Immature natural killer cell (primary cell): ENCODE data around the gene PRMT3. TPM values are rescaled to one million over a fixed set of nuclear protein-coding genes. Genes with fewer than 3 reads are reported as not detected.

Experiments
- DNase-seq, 3 donors: peaks; one replicate each; pipeline ENCODE4 v3.0.0; 2022; ENCODE audit warnings: mixed read lengths in 1 of 3
- H3K27ac Mint-ChIP-seq, 6 donors: one replicate each; pipeline ENCODE4 v1.8.0; 2020; ENCODE audit warnings: mixed read lengths in 6 of 6, mild to moderate bottlenecking in 5 of 6, inconsistent platforms in 4 of 6, moderate library complexity in 3 of 6
- H3K27me3 Mint-ChIP-seq, 3 donors: one replicate each; pipeline ENCODE4 v1.8.0; 2020 to 2021; ENCODE audit warnings: low read depth in 3 of 3, mild to moderate bottlenecking in 3 of 3, mixed read lengths in 3 of 3, moderate library complexity in 3 of 3, inconsistent platforms in 1 of 3
- H3K36me3 Mint-ChIP-seq, 3 donors: one replicate each; pipeline ENCODE4 v1.8.0; 2020; ENCODE audit warnings: mixed read lengths in 3 of 3, inconsistent platforms in 2 of 3, mild to moderate bottlenecking in 2 of 3
- H3K4me1 Mint-ChIP-seq, 2 donors: one replicate each; pipeline ENCODE4 v1.8.0; 2020; ENCODE audit warnings: inconsistent platforms in 2 of 2, mild to moderate bottlenecking in 2 of 2, mixed read lengths in 2 of 2, moderate library complexity in 1 of 2
- H3K4me3 Mint-ChIP-seq, 5 donors: one replicate each; pipeline ENCODE4 v1.8.0; 2020; ENCODE audit warnings: mild to moderate bottlenecking in 5 of 5, mixed read lengths in 5 of 5, inconsistent platforms in 3 of 5, moderate library complexity in 3 of 5
- H3K9me3 Mint-ChIP-seq, 6 donors: one replicate each; pipeline ENCODE4 v1.8.0; 2020; ENCODE audit warnings: mild to moderate bottlenecking in 6 of 6, mixed read lengths in 6 of 6, inconsistent platforms in 4 of 6, moderate library complexity in 3 of 6
- polyA plus RNA-seq, 3 donors: library from polyadenylated mRNA; unstranded; fragments of 300-500 nt; fragmentation: Illumina TruSeq; gene quantifications; one replicate each; pipeline ENCODE4 v1.2.3, GENCODE V29; 2021

The PRMT3 gene
- polyA plus RNA-seq, 3 donors from 2014 or later = 4.2 to 5.1 (median 5.0) TPM

DNA sequence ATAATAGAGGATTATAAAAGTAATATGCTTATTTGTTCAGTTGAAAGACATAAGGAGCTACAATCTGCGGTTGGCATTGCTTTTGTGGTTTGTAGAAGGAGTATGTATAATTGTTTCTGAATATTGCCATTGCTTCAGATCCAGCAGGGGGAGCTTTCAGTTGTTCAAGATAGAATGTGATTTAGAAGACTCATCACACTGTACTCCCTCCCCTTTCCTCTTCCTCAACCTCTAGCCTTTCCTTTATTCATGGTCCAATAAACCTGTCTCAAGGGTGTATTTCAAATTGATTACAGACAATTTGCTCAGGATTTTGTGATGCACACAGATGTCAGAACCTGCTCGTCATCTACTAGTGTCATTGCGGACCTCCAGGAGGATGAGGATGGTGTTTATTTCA is 9.8 kb downstream of the PRMT3 start:
- peak; percentile 5 to 24 (median 14) for DNase-seq
- Mint-ChIP-seq H3K27ac (peak overlapping the region in 1 of 6 donors; percentile 18), H3K4me3 (no peak overlapping the region)

GRCh38 chr11:20399498-20399897 is 12.0 kb downstream of the PRMT3 start:
- H3K36me3 Mint-ChIP-seq = peaks cover 3 to 28% (median 20%) of the 10 kb centered on the region in 3 donors
- H3K4me1 Mint-ChIP-seq = peaks cover 2 to 12% of the 10 kb centered on the region in 2 donors
- no peaks in the 10 kb centered on the region for H3K9me3 Mint-ChIP-seq
- H3K4me3 Mint-ChIP-seq = no peak overlapping the region
- H3K27me3 Mint-ChIP-seq = no peaks in the 10 kb centered on the region
- no peak overlapping the region for H3K27ac Mint-ChIP-seq
- no peak for DNase-seq

More for the DNA sequence above, 9.8 kb downstream of the PRMT3 start:
- peaks cover 2 to 12% of the 10 kb centered on the region in 2 donors for H3K4me1 Mint-ChIP-seq
- no peaks in the 10 kb centered on the region for H3K9me3 Mint-ChIP-seq
- H3K36me3 Mint-ChIP-seq = peaks cover 3 to 30% (median 21%) of the 10 kb centered on the region in 3 donors
- H3K27me3 Mint-ChIP-seq = no peaks in the 10 kb centered on the region

- no peak for DNase-seq
- no peak overlapping the region for H3K27ac Mint-ChIP-seq
- peaks cover 11 to 32% (median 31%) of the 10 kb centered on the region in 3 donors for H3K36me3 Mint-ChIP-seq
- peaks cover 0 to 5% of the 10 kb centered on the region in 2 donors for H3K4me1 Mint-ChIP-seq
- H3K9me3 Mint-ChIP-seq = no peaks in the 10 kb centered on the region
- H3K4me3 Mint-ChIP-seq = no peak overlapping the region
- peaks cover 0 to 2% (median 0%) of the 10 kb centered on the region in 3 donors for H3K27me3 Mint-ChIP-seq
These were observed 15.5 kb downstream of the PRMT3 start for GRCh38 chr11:20403059-20403458.

DNA sequence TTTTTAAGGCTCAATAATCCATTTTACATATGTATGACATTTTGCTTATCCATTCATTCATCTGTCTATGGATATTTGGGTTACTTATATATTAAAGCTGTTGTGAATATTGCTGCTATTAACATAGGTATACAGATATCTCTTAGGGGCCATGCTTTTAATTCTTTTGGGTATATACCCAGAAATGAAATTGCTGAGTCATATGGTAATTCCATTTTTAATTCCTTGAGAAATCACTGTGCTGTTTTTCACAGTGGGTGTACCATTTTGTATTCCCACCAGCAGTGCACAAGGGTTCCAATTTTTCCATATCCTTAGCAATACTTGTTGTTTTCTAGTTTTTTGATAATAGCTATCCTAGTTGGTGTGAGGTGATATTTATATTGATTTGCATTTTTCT is 19.0 kb downstream of the PRMT3 start:
- Mint-ChIP-seq H3K27ac (no peak overlapping the region), H3K4me1 (no peaks in the 10 kb centered on the region), H3K4me3 (no peak overlapping the region), H3K27me3 (peaks cover 0 to 2% (median 0%) of the 10 kb centered on the region in 3 donors), H3K36me3 (peaks cover 8 to 39% (median 25%) of the 10 kb centered on the region in 3 donors), H3K9me3 (no peaks in the 10 kb centered on the region)
- no peak for DNase-seq

- no peaks in the 10 kb centered on the region for H3K4me1 Mint-ChIP-seq
- H3K27me3 Mint-ChIP-seq = peaks cover 0 to 2% (median 0%) of the 10 kb centered on the region in 3 donors
- H3K4me3 Mint-ChIP-seq = no peak overlapping the region
- peaks cover 8 to 45% (median 28%) of the 10 kb centered on the region in 3 donors for H3K36me3 Mint-ChIP-seq
- no peak for DNase-seq
- H3K9me3 Mint-ChIP-seq = no peaks in the 10 kb centered on the region
- no peak overlapping the region for H3K27ac Mint-ChIP-seq
These were observed 19.8 kb downstream of the PRMT3 start for GRCh38 chr11:20407344-20407743.

DNA sequence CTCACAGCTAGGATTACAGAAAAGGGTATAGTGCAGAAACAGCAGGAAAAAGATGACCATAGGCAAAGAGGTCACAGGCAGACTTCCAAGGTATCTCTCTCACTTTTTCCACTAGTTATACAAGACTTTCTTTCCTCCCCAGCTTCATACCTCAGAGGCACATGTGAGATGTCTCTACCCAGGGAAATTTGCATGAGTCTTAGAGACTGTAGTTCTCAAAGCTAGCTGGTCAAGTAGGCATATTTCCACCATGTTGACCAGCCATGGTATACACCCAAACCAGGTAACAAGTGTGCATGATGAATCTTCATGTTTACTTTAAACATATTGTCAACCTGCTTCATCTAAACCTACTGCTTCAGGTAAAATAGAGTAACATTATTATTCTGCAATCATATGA is 27.9 kb downstream of the PRMT3 start:
- Mint-ChIP-seq H3K9me3 (no peaks in the 10 kb centered on the region), H3K27ac (no peak overlapping the region), H3K4me1 (no peaks in the 10 kb centered on the region), H3K27me3 (no peaks in the 10 kb centered on the region), H3K36me3 (peaks cover 11 to 49% (median 20%) of the 10 kb centered on the region in 3 donors), H3K4me3 (no peak overlapping the region)
- DNase-seq = no peak

DNA sequence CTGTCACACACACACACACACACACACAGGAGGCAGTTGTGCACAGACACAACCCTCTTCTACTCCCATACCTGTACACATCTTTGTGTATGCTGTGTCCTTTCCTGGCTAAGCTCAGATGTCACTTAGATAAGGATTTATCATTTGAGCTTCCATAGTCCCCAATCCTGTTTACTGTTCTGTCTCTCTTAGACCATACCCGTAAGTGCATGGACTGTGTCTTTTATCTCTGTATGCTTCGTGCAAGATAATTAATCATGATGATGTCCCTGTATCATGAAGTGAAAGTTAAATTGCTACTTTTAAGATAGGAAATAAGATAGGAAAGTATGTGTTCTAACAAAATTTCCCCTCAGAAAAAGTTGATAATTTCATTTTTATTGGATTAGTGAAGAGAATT is 30.3 kb downstream of the PRMT3 start:
- H3K27ac Mint-ChIP-seq = no peak overlapping the region
- no peak for DNase-seq
- peaks cover 18 to 46% (median 25%) of the 10 kb centered on the region in 3 donors for H3K36me3 Mint-ChIP-seq
- H3K4me1 Mint-ChIP-seq = no peaks in the 10 kb centered on the region
- H3K4me3 Mint-ChIP-seq = no peak overlapping the region
- no peaks in the 10 kb centered on the region for H3K9me3 Mint-ChIP-seq
- peaks cover 0 to 1% (median 0%) of the 10 kb centered on the region in 3 donors for H3K27me3 Mint-ChIP-seq

- no peak for DNase-seq
- no peaks in the 10 kb centered on the region for H3K4me1 Mint-ChIP-seq
- H3K27me3 Mint-ChIP-seq = peaks cover 0 to 1% (median 0%) of the 10 kb centered on the region in 3 donors
- no peak overlapping the region for H3K4me3 Mint-ChIP-seq
- no peak overlapping the region for H3K27ac Mint-ChIP-seq
- no peaks in the 10 kb centered on the region for H3K9me3 Mint-ChIP-seq
- H3K36me3 Mint-ChIP-seq = peaks cover 12 to 43% (median 21%) of the 10 kb centered on the region in 3 donors
These were observed 34.4 kb downstream of the PRMT3 start for GRCh38 chr11:20421946-20422345.

DNA sequence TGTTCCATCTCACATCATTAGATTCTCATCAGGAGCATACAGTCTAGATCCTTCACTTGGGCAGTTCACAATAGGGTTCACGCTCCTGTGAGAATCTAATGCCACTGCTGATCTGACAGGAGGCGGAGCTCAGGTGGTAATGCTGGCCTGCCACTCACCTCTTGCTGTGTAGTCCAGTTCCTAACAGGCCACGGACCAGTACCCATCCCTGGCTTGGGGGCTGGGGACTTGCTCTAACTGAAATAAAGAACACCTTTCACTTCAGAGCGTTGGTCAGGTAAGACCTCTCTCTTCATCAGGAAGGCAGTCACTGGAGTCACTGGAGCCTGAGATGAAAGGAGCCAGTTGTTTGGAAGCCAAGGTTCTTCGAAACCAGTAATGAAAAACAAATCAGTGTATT is 41.7 kb downstream of the PRMT3 start:
- Mint-ChIP-seq H3K27me3 (peaks cover 0 to 1% (median 0%) of the 10 kb centered on the region in 3 donors), H3K27ac (peak overlapping the region in 1 of 6 donors; percentile 42), H3K4me1 (no peaks in the 10 kb centered on the region), H3K9me3 (no peaks in the 10 kb centered on the region), H3K36me3 (peaks cover 0 to 14% (median 6%) of the 10 kb centered on the region in 3 donors), H3K4me3 (no peak overlapping the region)
- DNase-seq = no peak

GRCh38 chr11:20438637-20439036 is 51.1 kb downstream of the PRMT3 start:
- Mint-ChIP-seq H3K36me3 (peaks cover 10 to 21% (median 17%) of the 10 kb centered on the region in 3 donors), H3K9me3 (no peaks in the 10 kb centered on the region), H3K27ac (no peak overlapping the region), H3K4me1 (peaks cover 8 to 12% of the 10 kb centered on the region in 2 donors), H3K27me3 (no peaks in the 10 kb centered on the region), H3K4me3 (no peak overlapping the region)
- DNase-seq = no peak

DNA sequence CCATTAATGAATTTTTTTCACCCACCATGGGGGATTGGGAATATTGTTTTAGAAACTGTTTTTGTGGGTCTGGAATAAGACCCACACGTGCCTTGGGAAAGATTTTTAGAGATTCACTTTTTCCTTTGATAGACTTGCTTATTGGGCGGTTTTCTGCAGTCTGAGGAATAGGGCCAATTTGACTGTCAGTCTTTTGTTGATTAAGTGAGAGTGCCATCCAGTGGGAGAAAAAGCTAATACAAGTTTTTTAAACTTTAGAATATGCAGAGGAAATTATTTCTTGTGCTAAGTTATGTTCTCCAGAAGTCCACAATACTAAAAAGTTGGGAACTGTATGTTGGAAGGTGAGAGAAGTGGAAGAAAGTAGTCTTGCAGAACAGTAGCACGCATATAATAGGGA is 56.1 kb downstream of the PRMT3 start:
- Mint-ChIP-seq H3K9me3 (no peaks in the 10 kb centered on the region), H3K4me3 (no peak overlapping the region), H3K36me3 (peaks cover 0 to 10% (median 4%) of the 10 kb centered on the region in 3 donors), H3K27ac (no peak overlapping the region), H3K4me1 (peaks cover 6 to 8% of the 10 kb centered on the region in 2 donors), H3K27me3 (no peaks in the 10 kb centered on the region)
- peak in 1 of 3 donors; percentile 5 for DNase-seq

DNA sequence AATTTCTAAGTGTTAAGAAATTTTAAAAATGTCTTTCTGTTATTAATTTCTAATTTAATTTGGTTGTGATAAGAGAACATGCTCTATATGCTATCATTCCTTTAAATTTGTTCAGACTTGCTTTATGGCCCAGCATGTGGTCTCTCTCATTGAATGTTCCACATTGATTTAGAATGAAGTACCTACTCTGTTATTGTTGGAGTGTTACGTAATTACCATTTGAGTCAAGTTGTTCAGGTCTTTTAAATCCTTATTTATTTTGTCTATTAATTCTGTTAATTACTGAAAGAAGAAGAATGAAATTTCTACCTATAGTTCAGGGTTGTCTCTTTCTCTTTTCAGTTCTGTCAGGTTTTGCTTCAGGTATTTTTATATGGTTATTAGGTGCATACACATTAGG is 57.0 kb downstream of the PRMT3 start:
- Mint-ChIP-seq H3K27ac (no peak overlapping the region), H3K9me3 (no peaks in the 10 kb centered on the region), H3K36me3 (peaks cover 0 to 10% (median 4%) of the 10 kb centered on the region in 3 donors), H3K4me3 (no peak overlapping the region), H3K27me3 (no peaks in the 10 kb centered on the region), H3K4me1 (peaks cover 0 to 3% of the 10 kb centered on the region in 2 donors)
- DNase-seq = no peak

DNA sequence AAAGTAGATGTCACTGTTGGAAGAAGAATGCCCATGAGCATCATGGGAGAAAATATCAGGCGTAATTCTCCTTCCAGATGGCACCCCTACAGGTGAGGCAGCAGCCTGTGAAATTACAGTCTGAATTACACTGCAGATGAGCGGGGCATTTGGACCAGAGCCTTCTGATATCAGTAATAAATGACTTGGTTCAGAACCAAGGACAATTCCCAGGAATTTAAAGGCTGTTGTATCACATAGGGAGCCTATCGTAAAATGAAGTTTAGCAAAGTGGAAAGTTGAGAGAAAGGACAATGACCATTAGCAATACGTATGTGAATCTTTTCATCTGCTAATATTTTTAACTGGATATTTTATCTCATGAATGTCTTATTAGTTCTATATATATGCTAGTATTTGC is 61.3 kb downstream of the PRMT3 start:
- peaks cover 10 to 23% of the 10 kb centered on the region in 2 donors for H3K4me1 Mint-ChIP-seq
- no peak overlapping the region for H3K27ac Mint-ChIP-seq
- no peaks in the 10 kb centered on the region for H3K27me3 Mint-ChIP-seq
- no peak overlapping the region for H3K4me3 Mint-ChIP-seq
- no peak for DNase-seq
- H3K9me3 Mint-ChIP-seq = no peaks in the 10 kb centered on the region
- H3K36me3 Mint-ChIP-seq = peaks cover 0 to 17% (median 11%) of the 10 kb centered on the region in 3 donors

GRCh38 chr11:20450829-20451228 is 63.3 kb downstream of the PRMT3 start:
- no peaks in the 10 kb centered on the region for H3K27me3 Mint-ChIP-seq
- H3K27ac Mint-ChIP-seq = peak overlapping the region in 1 of 6 donors; percentile 64
- peaks cover 0 to 17% (median 11%) of the 10 kb centered on the region in 3 donors for H3K36me3 Mint-ChIP-seq
- peaks cover 10 to 23% of the 10 kb centered on the region in 2 donors for H3K4me1 Mint-ChIP-seq
- H3K9me3 Mint-ChIP-seq = no peaks in the 10 kb centered on the region
- DNase-seq = no peak
- no peak overlapping the region for H3K4me3 Mint-ChIP-seq

- no peak overlapping the region for H3K4me3 Mint-ChIP-seq
- no peaks in the 10 kb centered on the region for H3K27me3 Mint-ChIP-seq
- DNase-seq = no peak
- peak overlapping the region in 2 of 6 donors; percentile 34 to 65 for H3K27ac Mint-ChIP-seq
- H3K36me3 Mint-ChIP-seq = peaks cover 0 to 15% (median 11%) of the 10 kb centered on the region in 3 donors
- H3K9me3 Mint-ChIP-seq = no peaks in the 10 kb centered on the region
- peaks cover 10 to 23% of the 10 kb centered on the region in 2 donors for H3K4me1 Mint-ChIP-seq
These were observed 64.1 kb downstream of the PRMT3 start for GRCh38 chr11:20451568-20451967.
